Stimulated activated CD8-positive, alpha-beta memory T cell treated with anti-CD3 and anti-CD28 coated beads, Interleukin-15, amount 100 ng/mL, for 1 hour (primary cell): ENCODE data around the gene TXLNB.
"Not testable (repeated sequence)": the region's sequence is repeated elsewhere in the genome, so short reads cannot be mapped to it uniquely, and the experiment has no call there.

Experiments
- DNase-seq: peaks from one replicate; pipeline ENCODE4 v3.0.0-alpha.2; 2020; ENCODE audit warnings: low read depth

The TXLNB gene

DNA sequence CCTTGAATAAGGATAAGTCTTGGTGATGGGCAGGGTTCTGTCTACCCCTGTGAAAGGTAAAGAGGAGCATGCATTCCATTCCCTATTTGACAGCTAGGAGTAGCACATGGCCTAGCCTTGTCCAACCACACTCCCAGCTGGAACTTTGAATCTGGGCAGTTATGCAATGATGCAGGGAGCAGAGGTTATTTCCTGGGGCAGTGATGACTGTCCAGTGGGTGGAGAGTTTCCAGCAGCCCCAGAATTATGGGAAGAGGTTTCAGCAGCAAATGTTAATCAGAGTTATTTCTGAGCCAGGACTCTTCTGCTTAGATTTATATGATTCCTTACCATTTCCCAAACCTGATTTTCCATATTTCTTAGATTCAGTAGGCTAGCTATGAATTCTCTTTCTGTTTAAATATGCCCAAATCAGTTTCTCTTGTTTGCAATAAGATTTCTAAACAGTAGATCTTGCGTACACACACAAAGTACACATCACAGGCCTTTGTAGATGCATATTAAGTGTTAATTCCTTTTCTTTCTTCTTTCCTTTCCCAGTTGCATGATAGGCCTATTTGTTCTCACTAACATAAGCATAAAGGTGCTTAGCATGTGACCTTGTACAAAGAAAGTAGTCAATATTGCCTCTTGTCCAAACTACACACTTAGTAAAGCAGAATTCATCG is 17.3 kb upstream of the TXLNB start:
- DNase-seq = no peak

GRCh38 chr6:139308286-139308916 is 16.6 kb upstream of the TXLNB start:
- DNase-seq = no peak

DNA sequence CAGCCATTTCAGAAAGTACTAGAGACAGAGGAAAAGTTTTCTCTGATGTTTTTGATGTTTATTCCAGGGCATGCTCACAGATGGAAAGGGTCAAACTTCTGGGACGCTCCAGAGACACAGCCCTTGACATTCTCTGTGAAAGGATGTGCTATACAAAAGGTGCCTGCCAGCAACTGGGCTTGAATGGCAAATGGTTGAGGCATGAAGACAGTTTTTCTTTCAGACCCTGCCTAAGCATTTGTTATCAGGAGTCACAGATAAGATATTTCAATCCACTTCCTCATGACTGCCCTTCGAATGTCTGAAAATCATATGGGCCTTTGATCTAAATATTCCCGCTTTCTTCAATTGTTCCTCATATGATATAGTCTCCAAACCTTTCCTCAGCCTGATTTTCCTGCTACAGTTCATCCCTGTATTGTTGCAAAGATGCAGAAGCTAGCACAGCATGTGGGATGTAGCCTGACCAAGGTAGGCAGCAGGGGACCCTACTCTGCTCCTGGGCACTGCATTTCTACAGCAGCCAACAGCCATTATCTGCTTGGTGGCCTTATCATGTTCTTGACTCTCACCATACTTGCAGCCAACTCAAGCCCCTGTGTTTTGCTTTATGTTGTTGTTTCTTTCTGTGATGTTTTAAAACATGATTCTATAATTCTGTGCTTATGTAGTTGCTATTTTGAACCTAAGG is 14.6 kb upstream of the TXLNB start:
- DNase-seq = no peak

GRCh38 chr6:139303185-139303584 is 11.4 kb upstream of the TXLNB start:
- no peak for DNase-seq

DNA sequence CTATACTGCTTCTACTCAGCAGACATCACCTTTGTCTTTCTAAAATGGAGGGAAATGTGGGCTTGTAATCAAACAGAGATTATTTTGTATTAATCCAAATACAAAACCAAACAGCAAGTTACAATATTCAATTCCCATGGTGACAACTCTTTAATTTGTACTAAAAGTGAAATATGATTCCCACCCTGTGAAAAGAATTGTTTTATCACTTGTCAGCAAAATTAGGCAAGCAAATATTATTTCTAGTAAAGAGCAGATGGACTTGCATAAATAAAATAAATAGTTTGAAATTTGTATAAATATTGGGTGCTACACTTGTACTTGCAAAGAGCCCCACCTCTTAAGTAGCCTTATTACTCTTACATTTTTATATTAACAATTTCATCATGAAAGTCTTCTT is 6.1 kb upstream of the TXLNB start:
- no peak for DNase-seq

- DNase-seq = no peak
Observed at GRCh38 chr6:139296927-139297326, 5.1 kb upstream of the TXLNB start.

- no peak for DNase-seq
Observed at GRCh38 chr6:139295901-139296300, 4.1 kb upstream of the TXLNB start.

GRCh38 chr6:139294090-139294489 is 2.3 kb upstream of the TXLNB start:
- DNase-seq = no peak

DNA sequence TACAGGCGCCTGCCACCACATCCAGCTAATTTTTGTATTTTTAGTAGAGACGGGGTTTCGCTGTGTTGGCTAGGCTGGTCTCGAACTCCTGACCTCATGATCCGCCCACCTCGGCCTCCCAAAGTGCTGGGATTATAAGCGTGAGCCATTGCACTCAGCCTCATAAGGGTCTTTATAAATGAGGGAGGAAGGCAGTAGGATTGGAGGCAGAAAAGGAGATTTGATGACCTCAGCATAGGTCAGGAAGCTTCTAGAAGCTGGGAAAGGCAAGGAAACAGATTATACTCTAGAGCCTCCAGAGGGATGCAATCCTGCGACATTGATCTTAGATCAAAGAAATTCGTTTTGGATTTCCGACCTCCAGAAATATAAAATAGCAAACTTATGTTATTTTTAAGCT is 1.4 kb upstream of the TXLNB start:
- not testable (repeated sequence) for DNase-seq

DNA sequence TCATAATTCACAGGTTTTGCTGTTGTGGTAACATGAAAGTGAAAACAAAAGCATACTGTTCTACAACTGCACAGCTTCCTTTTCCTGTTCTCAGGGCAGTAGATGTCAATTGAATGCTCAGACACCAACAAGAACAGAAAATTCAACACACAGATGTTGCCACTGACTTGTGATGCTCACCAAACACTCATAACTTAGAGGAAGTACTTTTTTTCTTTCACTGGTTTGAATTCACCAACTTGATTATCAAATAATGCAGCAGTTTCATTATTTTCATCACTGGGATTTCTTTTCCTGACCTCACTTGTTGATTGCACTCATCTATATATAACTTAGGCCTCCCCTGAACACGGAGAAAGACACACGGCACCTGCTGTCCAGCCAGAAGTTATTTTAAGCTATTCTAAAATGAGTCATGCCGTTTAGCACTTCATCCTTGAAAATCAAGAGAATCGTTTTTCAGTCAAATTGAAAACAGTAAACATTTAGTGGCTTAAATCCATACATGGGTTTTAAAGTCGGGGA is 949 bp downstream of the TXLNB start:
- no peak for DNase-seq

DNA sequence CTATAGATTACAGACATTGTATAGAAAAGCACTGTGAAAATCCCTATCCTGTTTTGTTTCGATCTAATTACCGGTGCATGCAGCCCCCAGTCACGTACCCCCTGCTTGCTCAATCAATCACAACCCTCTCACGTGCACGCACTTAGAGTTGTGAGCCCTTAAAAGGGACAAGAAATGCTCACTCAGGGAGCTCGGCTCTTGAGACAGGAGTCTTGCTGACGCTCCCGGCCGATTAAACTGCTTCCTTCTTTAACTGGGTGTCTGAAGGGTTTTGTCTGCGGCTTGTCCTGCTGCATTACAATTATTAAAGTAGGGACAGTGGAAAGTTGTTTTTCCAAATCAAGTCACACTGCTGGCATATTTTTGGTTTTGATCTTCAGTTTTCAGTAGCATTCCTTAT is 2.6 kb downstream of the TXLNB start:
- no peak for DNase-seq

DNA sequence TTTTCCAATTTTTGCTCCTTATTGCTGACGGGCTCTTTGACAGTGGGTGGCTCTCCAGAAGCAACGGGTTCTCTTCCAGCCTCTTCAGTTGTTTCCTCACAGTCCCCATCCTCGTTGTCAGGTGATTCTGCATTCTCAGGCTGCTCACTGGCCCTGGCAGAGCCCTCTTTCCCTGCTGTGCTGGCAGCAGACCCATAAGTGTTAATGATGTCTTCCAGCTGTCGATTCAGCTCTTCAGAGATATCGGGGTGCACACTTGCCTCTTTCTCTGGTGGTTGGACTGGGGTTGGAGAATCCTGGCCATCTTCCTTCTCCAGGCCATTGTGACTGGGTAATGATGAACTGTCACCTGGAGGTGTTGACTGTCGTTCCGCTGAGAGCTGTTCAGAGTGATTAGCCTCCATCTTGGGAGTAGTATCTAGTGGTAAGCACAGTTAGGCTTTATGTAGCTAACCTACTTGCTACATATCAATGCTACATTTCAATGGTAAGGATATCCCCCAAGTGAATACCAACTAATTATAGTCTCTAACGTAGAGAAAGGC is 3.2 kb downstream of the TXLNB start:
- DNase-seq = no peak

DNA sequence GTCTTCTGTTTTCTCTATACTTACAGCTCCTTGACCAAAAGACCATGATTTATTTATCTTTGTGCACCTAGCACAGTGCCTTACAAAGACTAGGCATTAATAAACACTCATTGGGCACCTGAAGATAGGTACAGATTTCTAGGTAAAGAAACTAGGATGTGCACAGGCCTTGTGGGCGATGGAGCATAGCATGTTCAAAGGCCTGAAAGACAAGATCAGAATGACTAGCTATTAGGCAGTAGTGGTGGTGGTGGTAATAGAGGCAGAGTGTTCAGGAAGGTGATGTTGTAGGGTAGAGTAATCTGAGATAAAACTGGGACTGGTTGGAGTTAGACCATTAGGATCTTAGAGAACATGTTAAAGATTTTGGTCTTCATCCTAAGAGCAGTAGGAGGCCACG is 3.9 kb downstream of the TXLNB start:
- no peak for DNase-seq

DNA sequence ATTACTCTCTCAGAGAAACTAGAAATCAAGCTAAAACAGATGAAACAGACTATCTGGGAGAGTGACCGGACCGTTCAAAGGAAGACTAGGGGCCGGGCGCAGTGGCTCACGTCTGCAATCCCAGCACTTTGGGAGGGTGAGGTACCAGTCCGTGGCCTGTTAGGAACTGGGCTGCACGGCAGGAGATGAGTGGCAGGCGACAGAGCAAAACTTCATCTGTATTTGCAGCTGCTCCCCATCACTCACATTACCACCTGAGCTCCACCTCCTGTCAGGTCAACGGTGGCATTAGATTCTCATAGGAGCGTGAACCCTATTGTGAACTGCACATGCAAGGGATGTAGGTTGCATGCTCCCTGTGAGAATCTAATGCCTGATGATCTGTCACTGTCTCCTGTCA is 5.4 kb downstream of the TXLNB start:
- DNase-seq = not testable (repeated sequence)

DNA sequence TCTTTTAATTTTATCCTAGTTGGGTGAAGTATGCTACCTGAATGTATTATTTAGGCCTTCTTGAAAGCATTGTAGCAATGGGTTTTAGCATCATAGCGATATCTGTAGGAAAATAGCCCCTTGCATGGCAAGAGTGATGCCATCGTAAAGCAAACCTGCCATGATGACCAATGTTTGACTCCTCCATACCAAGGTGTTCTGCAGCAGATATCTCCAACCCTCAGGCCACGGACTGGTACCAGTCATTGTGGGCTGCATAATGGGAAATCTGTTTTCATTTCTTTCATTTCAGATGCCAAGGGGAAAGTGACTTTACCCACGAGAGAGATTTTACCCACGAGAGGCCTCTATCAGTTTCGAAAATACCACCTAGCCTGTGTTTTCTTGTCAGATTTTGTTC is 6.2 kb downstream of the TXLNB start:
- no peak for DNase-seq

DNA sequence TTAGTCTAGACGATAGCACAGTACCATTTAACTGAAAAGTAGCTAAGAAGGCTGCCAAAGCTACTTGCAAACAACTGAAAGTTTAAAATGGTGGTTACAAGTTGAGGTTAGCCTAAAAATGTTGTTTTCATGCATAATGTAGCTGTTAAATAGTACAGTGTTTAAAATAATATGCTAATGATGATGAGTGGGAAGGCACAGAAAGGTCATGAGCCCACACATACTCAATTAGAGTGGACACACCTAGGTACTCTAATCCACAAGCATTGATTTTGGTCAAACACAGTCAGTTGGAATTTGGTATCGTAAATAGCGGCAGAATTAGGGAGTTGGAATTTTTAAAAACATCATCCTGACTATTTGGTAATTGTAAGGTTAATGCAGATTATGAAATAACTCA is 7.0 kb downstream of the TXLNB start:
- DNase-seq = no peak

GRCh38 chr6:139282684-139283083 is 9.1 kb downstream of the TXLNB start:
- no peak for DNase-seq

- no peak for DNase-seq
Observed at GRCh38 chr6:139278190-139278589, 13.6 kb downstream of the TXLNB start.

DNA sequence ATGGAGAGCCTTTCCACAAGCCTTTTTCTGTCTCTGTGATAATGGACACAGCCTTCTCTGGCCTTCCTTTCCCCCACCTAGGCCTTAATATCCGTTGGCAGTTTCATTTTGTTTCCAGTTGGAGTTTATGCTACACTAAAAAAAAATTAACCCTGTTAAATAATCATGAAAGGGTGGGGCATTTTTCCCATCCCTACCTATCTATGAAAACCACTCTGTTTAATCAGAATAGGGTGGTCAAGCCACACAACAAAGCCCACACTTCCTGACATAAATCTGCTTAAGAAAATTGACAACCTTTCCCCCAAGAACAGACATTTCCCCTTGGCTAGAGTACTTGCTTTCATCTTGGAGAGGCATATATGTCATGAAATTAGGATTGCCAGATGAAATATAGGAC is 14.2 kb downstream of the TXLNB start:
- DNase-seq = no peak

- no peak for DNase-seq
Observed at GRCh38 chr6:139277161-139277560, 14.6 kb downstream of the TXLNB start.

- no peak for DNase-seq
Observed at GRCh38 chr6:139275279-139276055, 16.3 kb downstream of the TXLNB start.

GRCh38 chr6:139271056-139271455 is 20.7 kb downstream of the TXLNB start:
- no peak for DNase-seq
